HL-60/S4 treated with retinoic acid at 250 ng/mL for 4 days and 3 days (cell line): ENCODE results near the gene SIL1.
"Not testable (repeated sequence)": the region's sequence is repeated elsewhere in the genome, so short reads cannot be mapped to it uniquely, and the experiment has no call there.

Experiments
- in situ Hi-C: fragments of 300-500 bp; cut with MboI; formaldehyde crosslinking; loops from 2 replicates; pipeline ENCODE4 v1.7.0; 2022; ENCODE audit warnings: low sequenced_read_pairs

Gene SIL1

GRCh38 chr5:139038613-139039305, 159.4 kb downstream of the SIL1 start:
- in situ Hi-C loops, result no loop called here

GRCh38 chr5:139037732-139038131, 160.4 kb downstream of the SIL1 start:
- in situ Hi-C loops, result no loop called here

GRCh38 chr5:139036332-139036731, 161.8 kb downstream of the SIL1 start:
- in situ Hi-C loops, result not testable (repeated sequence)

GRCh38 chr5:139027150-139027549, 171.0 kb downstream of the SIL1 start:
- in situ Hi-C loops, result no loop called here

- in situ Hi-C loops, result no loop called here
Measured at GRCh38 chr5:139025651-139026050, 172.5 kb downstream of the SIL1 start.

- in situ Hi-C loops, result no loop called here
Measured at GRCh38 chr5:139023286-139023685, 174.9 kb downstream of the SIL1 start.

GRCh38 chr5:139022528-139022927, 175.6 kb downstream of the SIL1 start:
- in situ Hi-C loops, result no loop called here

- in situ Hi-C loops, result no loop called here
Measured at GRCh38 chr5:139021346-139021745, 176.8 kb downstream of the SIL1 start.

- in situ Hi-C loops, result no loop called here
Measured at GRCh38 chr5:139019880-139020279, 178.3 kb downstream of the SIL1 start.

GRCh38 chr5:139019211-139019610, 179.0 kb downstream of the SIL1 start:
- in situ Hi-C loops, result no loop called here

- in situ Hi-C loops, result no loop called here
Measured at GRCh38 chr5:139017624-139018023, 180.5 kb downstream of the SIL1 start.

GRCh38 chr5:139016186-139016585, 182.0 kb downstream of the SIL1 start:
- in situ Hi-C loops, result no loop called here

- in situ Hi-C loops, result no loop called here
Measured at GRCh38 chr5:139014726-139015125, 183.4 kb downstream of the SIL1 start.

GRCh38 chr5:139012176-139012575, 186.0 kb downstream of the SIL1 start:
- in situ Hi-C loops, result no loop called here

GRCh38 chr5:139011156-139011555, 187.0 kb downstream of the SIL1 start:
- in situ Hi-C loops, result not testable (repeated sequence)

GRCh38 chr5:139004374-139005307, 193.5 kb downstream of the SIL1 start:
- in situ Hi-C loops, result no loop called here

- in situ Hi-C loops, result no loop called here
Measured at GRCh38 chr5:138999674-139000073, 198.5 kb downstream of the SIL1 start.

- in situ Hi-C loops, result no loop called here
Measured at GRCh38 chr5:138998521-138998920, 199.6 kb downstream of the SIL1 start.

GRCh38 chr5:138996120-138996519, 202.0 kb downstream of the SIL1 start:
- in situ Hi-C loops, result no loop called here

- in situ Hi-C loops, result no loop called here
Measured at GRCh38 chr5:138990986-138991590, 207.1 kb downstream of the SIL1 start.

- in situ Hi-C loops, result no loop called here
Measured at GRCh38 chr5:138989720-138990119, 208.4 kb downstream of the SIL1 start.
